Left hindlimb (tissue), 1 donor: Measurements from ENCODE around the gene RAB3A.

Experiments
- DNase-seq: peaks from one replicate; pipeline ENCODE4 v3.0.0-alpha.2; 2018

Gene RAB3A

DNA sequence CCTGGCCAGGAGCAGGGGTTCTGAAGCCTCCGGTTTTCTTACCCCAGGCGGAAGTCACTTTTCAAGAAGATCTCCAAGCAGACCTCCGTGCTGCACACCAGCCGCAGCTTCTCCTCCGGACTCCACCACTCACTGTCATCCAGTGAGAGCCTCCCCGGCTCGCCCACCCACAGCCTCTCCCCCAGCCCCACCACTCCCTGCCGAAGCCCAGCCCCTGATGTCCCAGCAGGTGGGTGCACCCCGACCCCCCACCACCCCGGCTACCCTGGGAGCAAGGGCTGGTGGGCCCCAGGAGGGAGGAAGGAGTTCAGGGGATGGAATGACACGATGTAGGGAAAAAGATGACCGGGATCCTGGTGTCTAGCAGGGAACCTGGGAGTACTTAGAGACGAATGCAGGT, 56.4 kb downstream of the RAB3A start:
- DNase-seq: no peak
